ENCODE measurements around the gene ADCY3.

GRCh38 chr2:24863641-24864040, 56.4 kb downstream of the ADCY3 start:
- TF ChIP-seq, protein P1, sequence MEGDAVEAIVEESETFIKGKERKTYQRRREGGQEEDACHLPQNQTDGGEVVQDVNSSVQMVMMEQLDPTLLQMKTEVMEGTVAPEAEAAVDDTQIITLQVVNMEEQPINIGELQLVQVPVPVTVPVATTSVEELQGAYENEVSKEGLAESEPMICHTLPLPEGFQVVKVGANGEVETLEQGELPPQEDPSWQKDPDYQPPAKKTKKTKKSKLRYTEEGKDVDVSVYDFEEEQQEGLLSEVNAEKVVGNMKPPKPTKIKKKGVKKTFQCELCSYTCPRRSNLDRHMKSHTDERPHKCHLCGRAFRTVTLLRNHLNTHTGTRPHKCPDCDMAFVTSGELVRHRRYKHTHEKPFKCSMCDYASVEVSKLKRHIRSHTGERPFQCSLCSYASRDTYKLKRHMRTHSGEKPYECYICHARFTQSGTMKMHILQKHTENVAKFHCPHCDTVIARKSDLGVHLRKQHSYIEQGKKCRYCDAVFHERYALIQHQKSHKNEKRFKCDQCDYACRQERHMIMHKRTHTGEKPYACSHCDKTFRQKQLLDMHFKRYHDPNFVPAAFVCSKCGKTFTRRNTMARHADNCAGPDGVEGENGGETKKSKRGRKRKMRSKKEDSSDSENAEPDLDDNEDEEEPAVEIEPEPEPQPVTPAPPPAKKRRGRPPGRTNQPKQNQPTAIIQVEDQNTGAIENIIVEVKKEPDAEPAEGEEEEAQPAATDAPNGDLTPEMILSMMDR (IDR thresholded peaks at IDR 0.05; ENCODE audit: poor library complexity, severe bottlenecking), result no peak
- TF ChIP-seq EP300 (conservative IDR thresholded peaks at IDR 0.05; ENCODE audit: poor library complexity, severe bottlenecking) (no peak), EZH2 (IDR thresholded peaks at IDR 0.05; ENCODE audit: borderline replicate concordance, insufficient read depth, low read length, poor library complexity, severe bottlenecking) (no peak), REST (IDR thresholded peaks at IDR 0.05; ENCODE audit: borderline replicate concordance) (no peak), TAF1 (IDR thresholded peaks at IDR 0.05; ENCODE audit: low read depth) (no peak), RAD21 (conservative IDR thresholded peaks at IDR 0.05) (no peak), MXI1 (conservative IDR thresholded peaks at IDR 0.05; ENCODE audit: poor library complexity, severe bottlenecking) (no peak), POLR2AphosphoS5 (IDR thresholded peaks at IDR 0.05) (no peak), SMC3 (conservative IDR thresholded peaks at IDR 0.05; ENCODE audit: poor library complexity) (no peak)

Data from neural cell (in vitro differentiated cells).